ENCODE measurements around the gene RNF40. TPM values are rescaled to one million over a fixed set of nuclear protein-coding genes. Genes with fewer than 3 reads are reported as not detected.

Gene RNF40
- polyA plus RNA-seq, 1 donor (not counting 4 experiments of a cell fraction or from before 2014, with no cell fraction given): 52.7 TPM

GRCh38 chr16:30778549-30779244, 16.6 kb downstream of the RNF40 start:
- Histone ChIP-seq H4K20me1 (ENCODE audit: control insufficient read depth, extremely low read depth, insufficient read depth, low read length) (no peaks in the 10 kb centered on the region), H3K9ac (ENCODE audit: control insufficient read depth, extremely low read depth, insufficient read depth, low read length) (no peak overlapping the region), H3K27me3 (ENCODE audit: control insufficient read depth, extremely low read depth, insufficient read depth, low read length) (no peaks in the 10 kb centered on the region), H3K4me2 (ENCODE audit: control insufficient read depth, extremely low read depth, insufficient read depth, low read depth, low read length) (no peak overlapping the region), H2AFZ (ENCODE audit: control insufficient read depth, low read length) (no peak overlapping the region), H3K4me3 (ENCODE audit: control insufficient read depth in 2 of 3, extremely low read depth in 1 of 3, insufficient read depth in 2 of 3, low read depth in 1 of 3, low read length in 3 of 3) (no peak overlapping the region), H3K4me1 (ENCODE audit: control insufficient read depth, extremely low read depth, insufficient read depth, low read length) (peaks cover 9% of the 10 kb centered on the region), H3K9me3 (ENCODE audit: control insufficient read depth, low read depth, low read length) (no peaks in the 10 kb centered on the region), H3K79me2 (ENCODE audit: control insufficient read depth, insufficient read depth, low read length) (no peaks in the 10 kb centered on the region), H3K27ac (ENCODE audit: control insufficient read depth, insufficient read depth, low read length) (no peak overlapping the region), H3K9me1 (ENCODE audit: control insufficient read depth, extremely low read depth, insufficient read depth, low read length) (no peaks in the 10 kb centered on the region), H3K36me3 (ENCODE audit: control insufficient read depth in 2 of 2, extremely low read depth in 1 of 2, insufficient read depth in 2 of 2, low read length in 2 of 2) (peaks cover 15 to 21% of the 10 kb centered on the region in 2 experiments)
- TF ChIP-seq CTCF (optimal IDR thresholded peaks at IDR 0.05 in 1 of 3, IDR thresholded peaks at IDR 0.05 in 1 of 3, conservative IDR thresholded peaks at IDR 0.05 in 1 of 3; ENCODE audit: extremely low read depth in 1 of 3, insufficient read depth in 2 of 3, low read length in 3 of 3): no peak
- dilution Hi-C loops (cut with MboI; ENCODE audit: extremely low pct_ligation_motif_present, low sequenced_read_pairs): loop anchor here (25.0 kb wide), 1 partner anchor 109 kb away; the partner anchor contains the start of genes BCL7C and CTF1
- DNase-seq (ENCODE audit: low read depth, low spot score): no peak
- FAIRE-seq: no peak

GRCh38 chr16:30779596-30779995, 17.5 kb downstream of the RNF40 start:
- FAIRE-seq: no peak
- Histone ChIP-seq H2AFZ (ENCODE audit: control insufficient read depth, low read length) (no peak overlapping the region), H3K4me2 (ENCODE audit: control insufficient read depth, extremely low read depth, insufficient read depth, low read depth, low read length) (no peak overlapping the region), H4K20me1 (ENCODE audit: control insufficient read depth, extremely low read depth, insufficient read depth, low read length) (no peaks in the 10 kb centered on the region), H3K79me2 (ENCODE audit: control insufficient read depth, insufficient read depth, low read length) (no peaks in the 10 kb centered on the region), H3K9me3 (ENCODE audit: control insufficient read depth, low read depth, low read length) (no peaks in the 10 kb centered on the region), H3K4me1 (ENCODE audit: control insufficient read depth, extremely low read depth, insufficient read depth, low read length) (peaks cover 9% of the 10 kb centered on the region), H3K9ac (ENCODE audit: control insufficient read depth, extremely low read depth, insufficient read depth, low read length) (no peak overlapping the region), H3K36me3 (ENCODE audit: control insufficient read depth in 2 of 2, extremely low read depth in 1 of 2, insufficient read depth in 2 of 2, low read length in 2 of 2) (peaks cover 10 to 20% of the 10 kb centered on the region in 2 experiments), H3K4me3 (ENCODE audit: control insufficient read depth in 2 of 3, extremely low read depth in 1 of 3, insufficient read depth in 2 of 3, low read depth in 1 of 3, low read length in 3 of 3) (no peak overlapping the region), H3K27me3 (ENCODE audit: control insufficient read depth, extremely low read depth, insufficient read depth, low read length) (no peaks in the 10 kb centered on the region), H3K27ac (ENCODE audit: control insufficient read depth, insufficient read depth, low read length) (no peak overlapping the region), H3K9me1 (ENCODE audit: control insufficient read depth, extremely low read depth, insufficient read depth, low read length) (no peaks in the 10 kb centered on the region)
- TF ChIP-seq EZH2 (IDR thresholded peaks at IDR 0.05; ENCODE audit: low read length): no peak
- TF ChIP-seq CTCF (optimal IDR thresholded peaks at IDR 0.05 in 1 of 3, IDR thresholded peaks at IDR 0.05 in 1 of 3, conservative IDR thresholded peaks at IDR 0.05 in 1 of 3; ENCODE audit: extremely low read depth in 1 of 3, insufficient read depth in 2 of 3, low read length in 3 of 3): no peak
- dilution Hi-C loops (cut with MboI; ENCODE audit: extremely low pct_ligation_motif_present, low sequenced_read_pairs): loop anchor here (25.0 kb wide), 1 partner anchor 108 kb away; the partner anchor contains the start of genes BCL7C and CTF1
- DNase-seq (ENCODE audit: low read depth, low spot score): no peak

Measured in keratinocyte (primary cell).